HG03575 (cell line): ENCODE data around the gene SOS1.
"Not testable (repeated sequence)": the region's sequence is repeated elsewhere in the genome, so short reads cannot be mapped to it uniquely, and the experiment has no call there.

Source experiments
- ATAC-seq: cut with Tn5 transposase; IDR thresholded peaks from one replicate; pipeline ENCODE4 v1.9.1; 2021; ENCODE audit not compliant: unreplicated experiment, insufficient number of reproducible peaks, low FRiP score; ENCODE audit errors: extremely low read depth

SOS1 gene

DNA sequence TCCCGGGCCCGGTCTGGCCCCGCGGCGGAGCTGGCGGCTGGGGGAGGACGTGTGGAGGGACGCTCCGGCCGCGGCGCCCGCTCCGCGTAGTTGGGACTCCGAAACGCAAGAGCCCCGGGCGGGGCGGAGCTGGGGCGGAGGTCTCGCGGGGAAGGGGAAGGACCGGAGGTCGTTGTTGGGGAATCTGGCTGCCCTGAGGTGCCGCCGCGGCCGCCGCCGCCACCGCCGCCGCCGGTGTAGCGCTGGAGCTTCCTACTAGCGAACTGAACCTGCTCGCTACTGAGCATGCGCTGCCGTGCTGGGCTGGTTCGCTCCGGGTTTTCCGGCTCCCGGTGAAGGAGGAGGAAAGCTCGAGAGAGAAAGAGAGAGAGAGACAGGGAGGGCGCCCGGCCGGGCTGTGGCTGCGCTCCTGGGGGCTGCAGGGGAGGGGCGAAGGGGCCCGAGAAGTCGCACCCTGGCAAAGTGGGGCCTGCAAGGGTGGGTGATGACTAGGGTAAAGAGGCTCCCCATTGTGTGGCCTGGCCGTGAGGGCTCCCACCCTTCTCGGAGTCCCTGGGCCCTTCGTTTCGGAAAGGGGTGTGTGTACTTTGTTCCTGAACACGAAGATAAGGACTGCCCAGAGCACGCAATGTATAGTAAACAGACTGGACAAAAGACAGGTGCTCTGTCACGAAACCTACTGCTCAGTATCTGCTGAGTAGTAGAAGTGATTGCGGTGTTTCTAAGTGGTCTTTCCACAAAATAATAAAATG is at the start of gene SOS1:
TSS of gene SOS1 (minus strand) at position 281 of the 752 bp plus-strand sequence. CDS start 629 bp downstream, outside the sequence.
- ATAC-seq: peak; percentile 22

DNA sequence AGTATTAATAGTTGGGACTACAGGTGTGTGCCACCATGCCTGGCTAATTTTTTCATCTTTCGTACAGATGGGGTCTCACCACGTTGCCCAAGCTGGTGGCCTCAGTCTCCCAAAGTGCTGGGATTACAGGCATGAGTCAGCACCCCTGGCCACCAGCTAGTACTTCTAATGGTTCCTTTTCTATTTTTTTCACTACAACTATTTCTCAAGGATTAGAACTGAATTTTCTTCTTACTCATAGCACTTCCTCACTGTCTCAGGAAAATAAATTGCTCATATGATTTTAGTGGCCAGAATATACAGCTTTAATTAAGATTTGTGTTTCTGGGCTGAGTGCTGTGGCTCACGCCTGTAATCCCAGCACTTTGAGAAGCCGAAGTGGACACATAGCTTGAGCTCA is 43.2 kb upstream of the SOS1 start:
- ATAC-seq: no peak

DNA sequence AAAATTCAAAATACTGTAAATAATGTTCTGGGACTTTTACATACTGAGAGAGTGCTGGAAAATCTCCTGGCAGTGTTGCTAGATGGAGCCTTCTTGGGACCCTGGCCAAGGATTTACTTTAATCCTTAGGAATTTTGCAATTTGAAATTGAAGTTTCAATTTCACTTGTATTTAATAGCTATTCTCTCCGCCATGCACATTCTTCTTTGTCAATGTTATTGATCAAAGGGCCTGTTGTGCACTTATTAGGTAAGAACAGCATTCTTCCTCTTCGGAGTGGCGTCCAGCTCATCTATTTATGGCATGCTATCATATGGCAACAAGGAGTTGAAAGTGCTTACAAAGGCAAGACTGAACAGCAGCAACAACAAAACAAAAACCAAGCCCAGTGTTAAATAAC is 40.1 kb upstream of the SOS1 start:
- no peak for ATAC-seq

DNA sequence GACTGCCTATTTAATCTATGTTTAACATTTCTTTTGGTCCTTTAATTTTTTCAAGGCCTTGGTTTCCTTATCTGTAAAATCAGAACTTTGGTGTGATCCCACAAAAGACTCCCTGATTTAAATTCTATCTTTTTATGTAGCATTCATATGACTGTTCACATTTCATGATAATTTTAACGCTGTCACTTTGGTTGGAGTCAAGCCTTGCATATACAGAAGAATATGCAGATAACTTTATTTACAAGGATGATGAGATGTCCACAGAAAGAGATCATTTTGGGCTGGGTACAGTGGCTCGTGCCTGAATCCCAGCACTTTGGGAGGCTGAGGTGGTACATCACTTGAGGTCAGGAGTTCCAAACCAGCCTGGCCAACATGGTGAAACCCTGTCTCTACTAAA is 38.4 kb upstream of the SOS1 start:
- ATAC-seq: no peak

DNA sequence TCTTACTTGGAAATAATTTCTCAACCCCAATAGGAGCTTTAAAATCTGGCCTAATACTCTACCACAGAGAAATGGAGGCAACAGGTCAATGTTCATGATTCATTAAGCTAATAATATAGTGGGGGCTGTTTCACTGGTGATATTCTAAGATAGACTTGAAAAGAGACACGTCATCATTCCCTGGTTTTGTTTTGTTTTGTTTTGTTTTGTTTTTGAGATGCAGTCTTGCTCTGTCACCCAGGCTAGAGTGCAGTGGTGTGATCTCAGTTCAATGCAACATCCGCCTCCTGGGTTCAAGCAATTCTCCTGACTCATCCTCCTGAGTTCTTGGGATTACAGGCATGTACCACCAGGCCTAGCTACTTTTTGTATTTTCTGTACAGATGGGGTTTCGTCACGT is 37.5 kb upstream of the SOS1 start:
- ATAC-seq: no peak

DNA sequence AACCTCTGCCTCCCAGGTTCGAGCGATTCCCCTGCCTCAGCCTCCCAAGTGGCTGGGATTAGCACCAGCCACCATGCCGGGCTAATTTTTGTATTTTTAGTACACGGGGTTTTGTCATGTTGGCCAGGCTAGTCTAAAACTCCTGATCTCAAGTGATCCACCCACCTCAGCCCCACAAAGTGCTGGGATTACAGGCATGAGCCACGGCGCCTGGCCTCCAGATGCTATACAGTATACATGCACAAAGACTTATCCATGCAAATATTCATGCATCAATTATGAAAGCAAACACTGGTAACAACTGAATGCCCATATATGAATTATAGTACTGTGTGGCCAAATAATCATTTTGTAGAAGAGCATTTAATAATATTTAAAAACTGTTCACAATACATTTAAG is 36.0 kb upstream of the SOS1 start:
- no peak for ATAC-seq

DNA sequence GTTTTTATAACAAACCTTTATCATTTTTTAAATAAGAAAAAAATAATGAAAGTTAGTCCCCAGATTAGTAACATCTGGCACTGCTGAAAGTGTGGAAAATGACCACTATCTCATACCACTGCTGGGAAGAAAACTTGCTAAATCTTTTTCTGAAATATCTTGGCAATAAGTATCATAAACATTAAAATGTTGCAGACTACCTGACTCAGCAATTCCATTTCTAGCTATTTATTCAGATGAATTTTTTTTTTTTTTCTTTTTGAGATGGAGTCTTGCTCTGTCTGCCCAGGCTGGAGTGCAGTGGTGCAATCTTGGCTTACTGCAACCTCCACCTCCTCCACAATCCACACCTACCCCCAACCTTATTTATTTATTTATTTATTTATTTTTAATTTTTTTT is 35.3 kb upstream of the SOS1 start:
- ATAC-seq: no peak

DNA sequence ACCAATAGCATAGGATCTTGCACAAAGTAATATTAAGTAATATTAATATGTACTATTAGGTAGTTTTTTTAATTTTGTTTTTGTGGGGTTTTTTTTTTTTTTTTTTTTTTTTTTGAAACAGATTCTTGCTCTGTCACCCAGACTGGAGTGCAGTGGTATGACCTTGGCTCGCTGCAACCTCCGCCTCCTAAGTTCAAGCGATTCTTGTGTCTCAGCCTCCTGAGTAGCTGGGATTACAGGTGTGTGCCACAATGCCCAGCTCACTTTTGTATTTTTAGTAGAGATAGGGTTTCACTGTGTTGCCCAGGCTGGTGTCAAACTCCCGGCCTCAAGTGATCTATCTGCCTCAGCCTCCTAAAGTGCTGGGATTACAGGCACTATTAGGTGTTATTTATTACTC is 34.7 kb upstream of the SOS1 start:
- ATAC-seq: not testable (repeated sequence)

DNA sequence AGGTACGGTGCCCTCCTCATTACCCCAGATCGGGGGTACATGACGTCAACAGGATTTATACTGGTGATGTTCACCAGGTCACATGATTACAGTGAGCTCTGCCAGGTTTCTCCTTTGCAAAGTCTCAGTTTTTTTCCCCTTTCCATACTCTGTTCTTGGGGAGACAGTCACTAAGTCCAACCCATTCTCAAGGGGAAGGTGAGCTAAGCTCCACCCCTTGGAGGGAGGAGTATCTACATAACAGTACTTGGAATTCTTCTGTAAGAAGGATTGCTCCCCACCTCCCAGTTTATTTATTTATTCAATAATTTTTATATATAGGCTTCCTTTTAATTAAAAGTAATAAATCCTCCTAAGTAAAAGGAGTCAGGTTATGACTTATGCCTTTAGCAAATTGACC is 34.1 kb upstream of the SOS1 start:
- ATAC-seq: no peak

DNA sequence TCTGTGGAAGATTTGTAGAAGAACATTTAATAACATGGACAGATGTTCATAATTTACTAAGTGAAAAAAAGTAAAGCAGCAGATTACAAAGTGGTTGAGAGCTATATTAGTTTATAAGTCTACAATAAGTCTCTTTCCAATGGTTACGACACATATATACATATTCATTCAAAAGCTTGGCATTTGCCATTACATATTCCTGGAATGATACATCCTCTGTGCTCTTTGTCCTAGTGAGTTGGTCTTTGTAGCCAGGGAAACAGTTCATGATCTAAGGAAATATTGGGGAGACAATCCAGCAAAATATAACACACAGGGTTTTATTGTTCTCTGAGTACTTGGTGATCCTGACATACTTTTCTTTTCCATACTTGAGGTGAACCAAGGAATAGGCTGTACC is 32.5 kb upstream of the SOS1 start:
- ATAC-seq: no peak

DNA sequence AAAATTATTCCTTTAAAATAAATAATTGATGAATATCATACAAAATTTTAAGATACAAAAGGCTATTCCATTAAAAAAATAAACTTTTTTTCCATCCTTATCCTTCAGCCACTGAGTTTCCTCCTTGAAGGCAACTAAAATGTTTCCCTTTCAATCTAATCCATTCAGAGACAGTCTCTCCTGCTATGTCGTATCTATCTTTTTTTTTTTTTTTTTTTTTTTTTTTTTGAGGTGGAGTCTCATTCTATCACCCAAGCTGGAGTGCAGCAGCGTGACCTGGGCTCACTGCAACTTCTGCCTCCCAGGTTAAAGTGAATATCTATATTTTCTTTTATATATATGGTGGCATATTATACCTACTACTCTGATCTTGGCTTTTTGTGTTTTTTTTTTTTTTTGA is 31.7 kb upstream of the SOS1 start:
- ATAC-seq: no peak

DNA sequence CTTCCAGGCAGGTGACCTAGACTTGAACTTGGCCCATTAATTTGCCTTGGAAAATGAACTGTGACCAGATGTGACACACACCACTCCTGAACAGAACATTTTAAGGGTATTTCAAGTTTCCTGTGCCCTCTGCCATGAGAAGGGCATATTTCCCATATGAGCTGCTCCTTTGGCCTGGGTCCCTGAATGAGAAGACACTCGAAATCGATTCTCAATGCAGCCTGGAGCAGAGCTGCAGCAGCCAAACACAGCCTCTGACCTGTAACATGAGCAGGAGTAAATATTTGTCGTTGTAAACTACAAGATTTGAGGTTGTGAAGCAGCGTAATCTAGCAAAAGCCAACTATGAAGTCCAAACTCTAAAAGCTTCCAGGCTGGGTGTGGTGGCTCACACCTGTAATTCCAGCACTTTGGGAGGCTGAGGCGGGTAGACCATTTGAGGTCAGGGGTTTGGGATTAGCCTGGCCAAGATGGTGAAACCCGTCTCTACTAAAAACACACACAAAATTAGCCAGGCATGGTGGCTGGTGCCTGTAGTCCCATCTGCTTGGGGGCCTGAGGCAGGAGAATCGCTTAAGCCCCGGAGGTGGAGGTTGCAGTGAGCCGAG is 30.1 kb upstream of the SOS1 start:
- no peak for ATAC-seq

DNA sequence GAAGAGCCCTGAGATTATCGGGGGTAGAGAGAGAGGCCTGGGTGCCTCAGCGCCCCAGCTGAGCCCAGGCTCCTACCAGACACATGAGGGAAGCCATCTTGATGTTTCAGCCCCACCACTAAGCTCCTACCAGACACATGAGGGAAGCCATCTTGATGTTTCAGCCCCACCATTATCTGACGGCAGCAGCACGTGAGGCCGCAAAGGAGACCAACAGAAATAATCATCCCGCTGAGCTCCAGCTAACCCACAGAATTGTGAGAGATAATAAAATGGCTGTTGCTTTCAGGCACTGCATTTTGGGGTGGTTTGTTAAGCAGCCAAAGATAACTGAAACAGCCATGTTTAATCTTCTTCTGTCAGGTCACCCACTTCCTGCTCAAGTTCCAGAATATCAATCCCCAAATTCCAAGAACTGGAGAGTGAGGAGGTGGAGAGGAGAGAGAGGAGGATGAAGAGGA is 29.3 kb upstream of the SOS1 start:
- ATAC-seq: no peak

DNA sequence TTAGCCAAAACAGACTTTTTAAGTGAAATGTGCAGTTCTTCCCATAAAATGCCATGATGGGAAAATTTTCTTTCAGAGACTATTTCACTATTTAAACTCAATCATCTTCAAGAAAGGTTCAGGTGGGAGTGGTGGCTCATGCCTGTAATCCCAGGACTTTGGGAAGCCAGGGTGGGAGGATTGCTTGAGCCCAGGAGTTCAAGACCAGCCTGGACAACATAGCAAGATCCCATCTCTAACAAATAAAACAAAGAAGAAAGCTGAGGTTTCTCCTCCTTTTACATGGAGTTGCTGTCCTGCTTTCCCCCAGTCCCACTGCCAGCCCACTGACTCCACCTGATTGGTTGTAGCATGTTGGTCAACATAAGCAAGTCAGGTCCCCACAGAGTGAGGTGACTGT is 25.8 kb upstream of the SOS1 start:
- ATAC-seq: no peak

DNA sequence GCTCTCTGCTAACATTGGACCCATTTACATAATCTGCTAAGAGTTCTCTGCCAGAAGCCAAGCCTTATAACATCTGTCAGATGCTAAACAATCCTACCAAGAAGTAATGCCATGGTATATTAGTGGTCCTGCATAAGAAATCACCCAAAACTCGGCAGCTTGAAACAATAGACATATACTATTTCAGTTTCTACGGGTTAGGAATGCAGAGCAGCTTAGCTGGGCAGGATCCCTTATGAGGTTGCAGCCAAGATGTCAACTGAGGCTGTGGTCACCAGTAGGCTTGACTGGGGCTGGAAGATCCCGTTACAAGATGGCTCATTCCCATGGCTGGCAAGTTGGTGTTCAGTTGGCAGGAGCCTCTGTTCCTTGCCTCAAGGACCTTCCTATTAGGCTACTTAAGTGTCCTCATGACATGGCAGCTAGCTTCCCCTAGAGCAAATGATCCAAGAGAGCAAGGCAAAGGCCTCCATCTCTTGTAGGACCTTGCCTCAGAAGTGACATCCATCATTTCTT is 25.1 kb upstream of the SOS1 start:
- no peak for ATAC-seq

DNA sequence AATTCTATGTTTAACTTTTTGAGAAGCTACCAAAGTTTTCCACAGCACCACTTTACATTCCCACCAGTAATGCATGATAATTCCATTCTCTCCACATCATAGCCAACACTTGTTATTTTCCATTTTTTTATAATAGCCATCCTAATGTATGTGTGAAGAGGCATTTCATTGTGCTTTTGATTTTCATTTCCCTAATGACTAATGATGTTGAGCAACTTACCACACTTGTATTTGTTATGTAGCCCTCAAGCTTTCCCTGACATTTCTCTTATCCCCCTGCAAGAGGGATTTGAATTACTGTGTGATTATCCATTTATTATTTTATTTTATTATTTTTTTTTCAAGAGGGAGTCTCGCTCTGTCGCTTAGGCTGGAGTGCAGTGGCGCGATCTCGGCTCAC is 23.6 kb upstream of the SOS1 start:
- ATAC-seq: no peak

DNA sequence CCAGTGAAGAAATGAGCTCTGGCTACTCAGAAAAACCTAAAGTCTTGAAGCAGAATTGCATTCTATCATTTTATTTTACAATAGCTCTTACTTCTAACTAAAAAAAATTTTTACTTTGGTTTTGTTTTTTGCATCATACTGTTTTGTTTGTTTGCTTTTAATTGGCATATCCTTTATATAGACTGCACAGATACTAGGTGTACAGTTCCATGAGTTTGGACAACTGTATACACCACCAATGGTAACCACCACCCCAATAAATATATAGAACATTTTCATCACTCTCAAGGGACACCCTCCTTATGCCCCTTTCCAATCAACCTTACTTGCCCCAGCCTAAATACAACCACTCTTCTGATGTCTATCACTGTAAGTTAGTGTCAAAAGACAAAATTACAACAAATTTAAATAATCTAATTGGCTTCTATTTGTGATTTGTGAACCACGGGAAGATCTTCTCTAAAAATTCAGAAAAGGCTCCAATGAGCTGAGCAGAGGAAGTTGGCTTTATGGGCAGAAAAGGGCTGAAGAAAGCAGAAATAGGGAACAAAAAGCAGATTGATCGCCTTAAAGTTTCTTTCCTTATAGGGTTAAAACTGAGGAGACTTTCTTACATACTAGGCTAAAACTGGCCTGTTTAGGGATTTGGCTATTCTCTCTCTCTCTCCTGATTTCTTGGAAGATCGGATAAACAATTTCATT is 22.2 kb upstream of the SOS1 start:
- no peak for ATAC-seq

DNA sequence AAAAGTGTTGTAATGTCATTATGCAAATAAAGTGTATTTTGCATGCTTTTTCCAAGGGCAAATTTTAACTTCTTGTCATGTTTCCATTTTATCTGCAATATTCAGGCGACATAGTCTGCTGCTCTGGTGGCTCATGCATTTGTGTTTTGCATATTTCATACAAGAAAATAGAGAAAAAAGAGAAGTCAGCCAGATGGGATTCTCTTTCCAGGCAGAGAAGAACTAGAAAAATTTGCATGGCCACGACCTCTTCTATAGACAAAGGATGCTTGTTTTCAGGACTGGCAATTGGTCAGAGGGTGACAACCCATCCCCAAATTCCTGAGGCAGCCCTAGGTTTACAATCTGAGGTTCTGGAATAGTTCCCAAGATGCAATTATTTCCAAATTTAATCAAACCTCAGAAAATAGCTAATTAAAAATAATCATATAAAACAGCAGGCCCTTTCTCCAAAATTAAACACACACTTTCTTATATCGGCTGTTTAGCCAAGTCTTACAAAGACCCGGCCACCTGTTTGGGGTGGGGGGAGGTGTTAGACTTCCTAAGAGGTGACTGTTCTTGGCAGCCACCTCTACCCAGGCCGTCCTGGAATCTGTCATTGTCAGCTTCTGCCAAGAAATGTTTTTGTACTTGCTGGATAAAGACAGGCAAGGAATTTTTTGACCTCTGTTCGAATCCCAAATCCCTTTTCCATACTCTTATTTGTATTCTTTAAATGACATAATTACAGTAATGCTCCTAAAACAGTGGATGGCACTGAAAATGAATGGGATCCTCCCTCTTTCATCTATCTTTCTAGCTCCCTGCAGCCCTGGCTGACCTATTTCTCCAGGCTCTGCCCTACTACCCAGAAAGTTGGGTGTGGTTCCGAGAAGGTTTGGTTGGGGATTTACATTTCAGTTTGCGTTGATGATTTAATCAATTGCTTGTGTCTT is 20.8 kb upstream of the SOS1 start:
- ATAC-seq: no peak

DNA sequence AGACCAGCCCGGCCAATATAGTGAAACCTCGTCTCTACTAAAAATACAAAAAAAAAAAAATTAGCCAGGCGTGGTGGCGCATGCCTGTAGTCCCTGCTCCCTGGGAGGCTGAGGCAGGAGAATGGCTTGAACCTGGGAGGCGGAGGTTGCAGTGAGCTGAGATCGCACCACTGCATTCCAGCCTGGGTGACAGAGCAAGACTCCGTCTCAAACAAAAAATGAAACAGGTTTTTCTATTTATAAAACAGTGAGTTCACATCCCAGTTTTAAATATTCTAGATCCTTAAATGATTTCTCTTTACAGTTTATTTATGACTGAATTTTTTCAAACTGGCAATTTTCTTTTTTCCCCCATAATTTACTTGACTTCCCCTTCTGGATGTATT is 20.1 kb upstream of the SOS1 start:
- ATAC-seq: not testable (repeated sequence)
